Tibial nerve (tissue), 4 donors: ENCODE measurements around the gene ERH. TPM values are rescaled to one million over a fixed set of nuclear protein-coding genes. Genes with fewer than 3 reads are reported as not detected.

ENCODE experiments used
- DNase-seq, 2 donors: peaks; one replicate each; pipeline ENCODE4 v3.0.0-alpha.2; 2019; ENCODE audit warnings: low spot score in 2 of 2
- H3K27ac ChIP-seq, 4 donors: fragments of 200-600 bp; sonication (generic) in 3 of 4; one replicate each; pipeline ENCODE4 v1.5.1; 2017 to 2019; ENCODE audit warnings: mild to moderate bottlenecking in 1 of 4
- H3K27me3 ChIP-seq, 2 donors: fragments of 200-600 bp; sonication (generic) in 1 of 2; one replicate each; pipeline versions ENCODE4 v1.5.1 to v1.6.0; 2017 to 2019
- H3K36me3 ChIP-seq, 3 donors: fragments of 200-600 bp; sonication (generic); one replicate each; pipeline ENCODE4 v1.5.1; 2018 to 2019
- H3K4me1 ChIP-seq, 4 donors: fragments of 200-600 bp; sonication (generic) in 3 of 4; one replicate each; pipeline ENCODE4 v1.5.1; 2017 to 2019
- H3K4me3 ChIP-seq, 4 donors: fragments of 200-600 bp; sonication (generic) in 3 of 4; one replicate each; pipeline ENCODE4 v1.5.1; 2017 to 2019; ENCODE audit warnings: mild to moderate bottlenecking in 1 of 4, moderate library complexity in 1 of 4
- H3K9me3 ChIP-seq, 4 donors: fragments of 200-600 bp; sonication (generic) in 3 of 4; one replicate each; pipeline ENCODE4 v1.5.1; 2017 to 2019
- CTCF ChIP-seq, 5 experiments: fragments of 200-600 bp in 3 of 5; fragments of 450-650 bp in 2 of 5; sonication (generic) in 3 of 5; IDR thresholded peaks; one replicate each; pipeline ENCODE4 v1.5.1; 2016 to 2019; ENCODE audit warnings: antibody characterized with exemption in 5 of 5, mild to moderate bottlenecking in 3 of 5, moderate library complexity in 2 of 5
- EP300 ChIP-seq, 2 donors: sonication (generic); formaldehyde crosslinking; IDR thresholded peaks; one replicate each; pipeline ENCODE4 v1.6.1; 2017; ENCODE audit warnings: antibody characterized with exemption in 2 of 2, mild to moderate bottlenecking in 1 of 2
- POLR2A ChIP-seq, 2 donors: fragments of 450-650 bp; IDR thresholded peaks; one replicate each; pipeline ENCODE4 v1.6.1; 2017; ENCODE audit warnings: antibody characterized with exemption in 2 of 2, mild to moderate bottlenecking in 2 of 2, moderate library complexity in 2 of 2
- WGBS, 2 donors: methylation state at CpG; one replicate each; pipeline ENCODE4 v1.1.5; 2018; 5-methylcytosine and 5-hydroxymethylcytosine counted together
- total RNA-seq, 4 donors: library from RNA; depleted of rRNA; stranded (reverse); fragments of >200 nt; gene quantifications; one replicate each; pipeline ENCODE4 v1.1.0, GENCODE V29; 2016

The ERH gene
- total RNA-seq, 4 donors from 2014 or later = 59.4 to 113 (median 82.5) TPM

GRCh38 chr14:69349091-69349777, 48.9 kb downstream of the ERH start:
- Histone ChIP-seq H3K9me3 (no peaks in the 10 kb centered on the region), H3K27ac (no peak overlapping the region), H3K4me3 (no peak overlapping the region), H3K36me3 (peaks cover 0 to 18% (median 0%) of the 10 kb centered on the region in 3 donors), H3K4me1 (no peaks in the 10 kb centered on the region), H3K27me3 (no peaks in the 10 kb centered on the region)
- 71 to 84% methylated on average over 8 to 11 of the region's 11 CpGs for WGBS, 2 donors
- DNase-seq = no peak
- TF ChIP-seq POLR2A (IDR thresholded peaks at IDR 0.05) = no peak
- no peak for TF ChIP-seq CTCF (IDR thresholded peaks at IDR 0.05)

GRCh38 chr14:69346710-69347109, 51.4 kb downstream of the ERH start:
- TF ChIP-seq CTCF (IDR thresholded peaks at IDR 0.05) (peak in 4 of 5 experiments; percentile 9 to 42 (median 26)), POLR2A (IDR thresholded peaks at IDR 0.05) (no peak)
- no peak overlapping the region for H3K27ac ChIP-seq
- no peaks in the 10 kb centered on the region for H3K9me3 ChIP-seq
- 29% methylated on average over 7 to 9 of the region's 9 CpGs for WGBS, 2 donors
- H3K4me1 ChIP-seq = no peaks in the 10 kb centered on the region
- no peaks in the 10 kb centered on the region for H3K27me3 ChIP-seq
- H3K36me3 ChIP-seq = peaks cover 0 to 10% (median 0%) of the 10 kb centered on the region in 3 donors
- no peak for DNase-seq
- no peak overlapping the region for H3K4me3 ChIP-seq

- TF ChIP-seq CTCF (IDR thresholded peaks at IDR 0.05) = no peak
- no peak for TF ChIP-seq EP300 (IDR thresholded peaks at IDR 0.05)
- no peak for TF ChIP-seq POLR2A (IDR thresholded peaks at IDR 0.05)
- Histone ChIP-seq H3K36me3 (peaks cover 0 to 10% (median 0%) of the 10 kb centered on the region in 3 donors), H3K4me3 (no peak overlapping the region), H3K27me3 (no peaks in the 10 kb centered on the region), H3K27ac (no peak overlapping the region), H3K9me3 (no peaks in the 10 kb centered on the region), H3K4me1 (no peaks in the 10 kb centered on the region)
- 51 to 66% methylated on average over 4 of the region's 4 CpGs for WGBS, 2 donors
- no peak for DNase-seq
Measured at GRCh38 chr14:69345402-69345801, 52.7 kb downstream of the ERH start.

GRCh38 chr14:69344171-69344570, 53.9 kb downstream of the ERH start:
- no peaks in the 10 kb centered on the region for H3K9me3 ChIP-seq
- no peak for DNase-seq
- no peaks in the 10 kb centered on the region for H3K4me1 ChIP-seq
- WGBS, 2 donors = 81 to 84% methylated on average over 3 of the region's 3 CpGs
- H3K27me3 ChIP-seq = no peaks in the 10 kb centered on the region
- H3K27ac ChIP-seq = no peak overlapping the region
- TF ChIP-seq CTCF (IDR thresholded peaks at IDR 0.05) = no peak
- no peak for TF ChIP-seq POLR2A (IDR thresholded peaks at IDR 0.05)
- no peak for TF ChIP-seq EP300 (IDR thresholded peaks at IDR 0.05)
- no peak overlapping the region for H3K4me3 ChIP-seq
- H3K36me3 ChIP-seq = peaks cover 0 to 5% (median 0%) of the 10 kb centered on the region in 3 donors

GRCh38 chr14:69342928-69343525, 55.1 kb downstream of the ERH start:
- 80 to 88% methylated on average over 8 of the region's 8 CpGs for WGBS, 2 donors
- TF ChIP-seq POLR2A (IDR thresholded peaks at IDR 0.05) (no peak), EP300 (IDR thresholded peaks at IDR 0.05) (no peak), CTCF (IDR thresholded peaks at IDR 0.05) (no peak)
- no peaks in the 10 kb centered on the region for H3K9me3 ChIP-seq
- no peak overlapping the region for H3K27ac ChIP-seq
- peaks cover 0 to 5% (median 0%) of the 10 kb centered on the region in 3 donors for H3K36me3 ChIP-seq
- no peak overlapping the region for H3K4me3 ChIP-seq
- H3K4me1 ChIP-seq = no peaks in the 10 kb centered on the region
- no peak for DNase-seq
- no peaks in the 10 kb centered on the region for H3K27me3 ChIP-seq
